Gastrocnemius medialis (tissue), 4 donors: Measurements from ENCODE around the gene RNF220. TPM values are rescaled to one million over a fixed set of nuclear protein-coding genes. Genes with fewer than 3 reads are reported as not detected.

ENCODE experiments used
- ATAC-seq, 2 donors: fragments of 150-250 bp; one replicate each; pipeline ENCODE4 v1.9.1; 2016
- DNase-seq, 2 donors: peaks; one replicate each; pipeline ENCODE4 v3.0.0-alpha.2; 2019
- H3K27ac ChIP-seq, 4 donors: fragments of 200-600 bp; sonication (generic); 1 replicate in 1 of 4; 2 replicates in 3 of 4; pipeline ENCODE4 v1.5.1; 2016 to 2018; ENCODE audit warnings: mild to moderate bottlenecking in 2 of 4, moderate library complexity in 1 of 4
- H3K27me3 ChIP-seq, 3 donors: fragments of 200-600 bp; sonication (generic) in 2 of 3; 1 replicate in 1 of 3; 2 replicates in 2 of 3; pipeline versions ENCODE4 v1.5.1 to v1.6.0; 2016 to 2019; ENCODE audit warnings: mild to moderate bottlenecking in 1 of 3, moderate library complexity in 1 of 3
- H3K36me3 ChIP-seq, 2 donors: fragments of 200-600 bp; sonication (generic) in 1 of 2; one replicate each; pipeline ENCODE4 v1.5.1; 2017 to 2018
- H3K4me1 ChIP-seq, 2 donors: fragments of 200-600 bp; sonication (generic) in 1 of 2; one replicate each; pipeline ENCODE4 v1.5.1; 2016 to 2017; ENCODE audit warnings: mild to moderate bottlenecking in 2 of 2
- H3K4me3 ChIP-seq, 4 donors: fragments of 200-600 bp; sonication (generic) in 3 of 4; 1 replicate in 1 of 4; 2 replicates in 3 of 4; pipeline ENCODE4 v1.5.1; 2016 to 2019; ENCODE audit warnings: mild to moderate bottlenecking in 2 of 4
- H3K9me3 ChIP-seq, 3 donors: fragments of 200-600 bp; sonication (generic) in 2 of 3; 1 replicate in 1 of 3; 2 replicates in 2 of 3; pipeline ENCODE4 v1.5.1; 2016 to 2019
- POLR2A ChIP-seq, 2 donors: fragments of 450-650 bp; IDR thresholded peaks; one replicate each; pipeline ENCODE4 v1.6.1; 2017; ENCODE audit warnings: antibody characterized with exemption in 2 of 2, mild to moderate bottlenecking in 2 of 2, moderate library complexity in 2 of 2
- in situ Hi-C, 4 donors: fragments of 200-750 bp; cut with MboI; loops; one replicate each; pipeline versions ENCODE4 v1.15.0 to v1.8.0; 2017; ENCODE audit warnings: low sequenced_read_pairs in 4 of 4
- intact Hi-C: fragments of 100-400 bp; cut with DNase I; formaldehyde crosslinking; loops from one replicate; pipeline ENCODE4 v1.15.1; 2023; ENCODE audit warnings: low total_unique reads
- total RNA-seq, 4 donors: library from RNA; depleted of rRNA; stranded (reverse); fragments of >200 nt; gene quantifications; one replicate each; pipeline versions ENCODE4 v1.1.0 to v1.2.3, GENCODE V29; 2016
- TF ChIP-seq, protein P1 (sequence below), 5 experiments: fragments of 450-650 bp in 3 of 5; fragments of 200-600 bp in 2 of 5; sonication (generic) in 2 of 5; IDR thresholded peaks in 4 of 5; conservative IDR thresholded peaks in 1 of 5; 1 replicate in 4 of 5; 2 replicates in 1 of 5; pipeline ENCODE4 v1.5.1; 2016 to 2019; ENCODE audit warnings: antibody characterized with exemption in 5 of 5, mild to moderate bottlenecking in 3 of 5, moderate library complexity in 3 of 5

RNF220 gene
- total RNA-seq, 4 donors from 2014 or later, result 91.2 to 172 (median 128) TPM

DNA sequence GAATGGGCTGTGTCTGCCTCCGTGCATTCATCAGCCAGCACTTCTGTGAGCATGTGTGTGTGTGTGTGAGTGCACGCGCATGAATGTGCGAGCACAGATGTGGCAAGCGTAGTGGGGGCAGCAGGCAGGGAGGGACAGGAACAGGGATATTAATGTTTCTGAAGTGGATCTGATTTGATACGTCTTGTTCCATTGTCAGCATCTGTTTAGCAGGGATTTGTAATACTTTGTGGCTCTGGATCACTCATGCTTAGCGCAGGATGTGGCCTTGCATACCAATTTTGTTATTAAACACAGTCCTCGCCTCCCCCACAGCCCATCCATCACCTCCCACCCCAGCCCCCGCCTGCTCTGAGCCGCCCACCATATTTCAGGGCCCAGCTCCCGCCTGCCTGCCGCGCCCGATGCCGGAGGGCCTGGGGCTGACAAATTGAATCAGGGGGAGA is 216.8 kb downstream of the RNF220 start:
- TF ChIP-seq, protein P1, sequence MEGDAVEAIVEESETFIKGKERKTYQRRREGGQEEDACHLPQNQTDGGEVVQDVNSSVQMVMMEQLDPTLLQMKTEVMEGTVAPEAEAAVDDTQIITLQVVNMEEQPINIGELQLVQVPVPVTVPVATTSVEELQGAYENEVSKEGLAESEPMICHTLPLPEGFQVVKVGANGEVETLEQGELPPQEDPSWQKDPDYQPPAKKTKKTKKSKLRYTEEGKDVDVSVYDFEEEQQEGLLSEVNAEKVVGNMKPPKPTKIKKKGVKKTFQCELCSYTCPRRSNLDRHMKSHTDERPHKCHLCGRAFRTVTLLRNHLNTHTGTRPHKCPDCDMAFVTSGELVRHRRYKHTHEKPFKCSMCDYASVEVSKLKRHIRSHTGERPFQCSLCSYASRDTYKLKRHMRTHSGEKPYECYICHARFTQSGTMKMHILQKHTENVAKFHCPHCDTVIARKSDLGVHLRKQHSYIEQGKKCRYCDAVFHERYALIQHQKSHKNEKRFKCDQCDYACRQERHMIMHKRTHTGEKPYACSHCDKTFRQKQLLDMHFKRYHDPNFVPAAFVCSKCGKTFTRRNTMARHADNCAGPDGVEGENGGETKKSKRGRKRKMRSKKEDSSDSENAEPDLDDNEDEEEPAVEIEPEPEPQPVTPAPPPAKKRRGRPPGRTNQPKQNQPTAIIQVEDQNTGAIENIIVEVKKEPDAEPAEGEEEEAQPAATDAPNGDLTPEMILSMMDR (IDR thresholded peaks at IDR 0.05 in 4 of 5, conservative IDR thresholded peaks at IDR 0.05 in 1 of 5), result no peak
- TF ChIP-seq POLR2A (IDR thresholded peaks at IDR 0.05), result no peak
- in situ Hi-C loops, result no loop called here

GRCh38 chr1:44624268-44624901 is 219.3 kb downstream of the RNF220 start:
- Histone ChIP-seq H3K9me3 (no peaks in the 10 kb centered on the region), H3K27ac (no peak overlapping the region), H3K4me1 (peaks cover 0 to 7% of the 10 kb centered on the region in 2 donors), H3K36me3 (no peaks in the 10 kb centered on the region), H3K4me3 (no peak overlapping the region), H3K27me3 (no peaks in the 10 kb centered on the region)
- TF ChIP-seq, protein P1 (IDR thresholded peaks at IDR 0.05 in 4 of 5, conservative IDR thresholded peaks at IDR 0.05 in 1 of 5), result no peak
- TF ChIP-seq POLR2A (IDR thresholded peaks at IDR 0.05), result no peak
- ATAC-seq (peak in 1 of 2 donors; percentile 18), DNase-seq (no peak)
- intact Hi-C loops, result no loop called here
- in situ Hi-C loops, result no loop called here

More for the DNA sequence above, 216.8 kb downstream of the RNF220 start:
- Histone ChIP-seq H3K4me1 (peaks cover 0 to 7% of the 10 kb centered on the region in 2 donors), H3K27ac (no peak overlapping the region), H3K9me3 (no peaks in the 10 kb centered on the region), H3K27me3 (peaks cover 5 to 6% (median 6%) of the 10 kb centered on the region in 3 donors), H3K4me3 (no peak overlapping the region), H3K36me3 (no peaks in the 10 kb centered on the region)
- ATAC-seq (no peak), DNase-seq (no peak)
- intact Hi-C loops, result no loop called here

GRCh38 chr1:44625348-44625747 is 220.3 kb downstream of the RNF220 start:
- H3K27ac ChIP-seq, result no peak overlapping the region
- H3K27me3 ChIP-seq, result no peaks in the 10 kb centered on the region
- H3K36me3 ChIP-seq, result no peaks in the 10 kb centered on the region
- H3K4me3 ChIP-seq, result no peak overlapping the region
- H3K4me1 ChIP-seq, result peaks cover 0 to 7% of the 10 kb centered on the region in 2 donors
- in situ Hi-C loops, result no loop called here
- H3K9me3 ChIP-seq, result no peaks in the 10 kb centered on the region
- ATAC-seq (no peak), DNase-seq (no peak)
- intact Hi-C loops, result no loop called here
- TF ChIP-seq, protein P1 (IDR thresholded peaks at IDR 0.05 in 4 of 5, conservative IDR thresholded peaks at IDR 0.05 in 1 of 5), result no peak
- TF ChIP-seq POLR2A (IDR thresholded peaks at IDR 0.05), result no peak

DNA sequence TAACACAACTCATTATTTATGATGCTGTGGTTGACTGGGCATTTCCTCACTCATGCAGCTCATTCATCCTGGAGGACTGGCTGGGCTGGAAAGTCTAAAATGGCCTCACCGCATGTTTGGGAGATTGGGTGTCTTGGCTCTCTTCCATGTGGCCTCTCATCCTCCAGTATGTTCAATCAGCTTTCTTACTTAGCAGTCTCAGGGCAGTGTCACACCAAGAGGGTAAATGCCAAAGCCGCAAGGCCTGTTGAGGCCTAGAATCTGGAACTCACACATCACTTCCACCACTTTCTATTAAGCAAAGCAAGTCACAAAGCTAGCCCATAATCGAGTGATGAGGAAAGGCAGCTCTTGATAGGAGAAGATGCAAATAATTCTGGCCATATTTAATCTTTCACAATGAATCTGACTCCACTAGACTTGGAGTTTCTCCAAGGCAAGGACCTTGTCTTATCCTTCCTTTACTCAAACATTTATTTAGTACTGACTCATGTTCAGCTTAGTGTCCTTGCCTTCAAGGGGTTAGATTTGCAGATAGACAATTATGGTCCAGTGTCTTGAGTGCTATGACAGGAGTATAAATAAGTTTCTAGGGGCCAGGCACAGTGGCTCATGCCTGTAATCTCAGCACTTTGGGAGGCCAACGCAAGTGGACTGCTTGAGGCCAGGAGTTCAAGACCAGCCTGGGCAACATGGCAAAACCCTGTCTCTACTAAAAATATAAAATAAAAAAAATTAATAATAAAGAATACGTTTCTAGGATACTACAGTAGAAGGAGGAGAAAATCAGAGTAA is 224.1 kb downstream of the RNF220 start:
- ATAC-seq (no peak), DNase-seq (no peak)
- H3K9me3 ChIP-seq, result no peaks in the 10 kb centered on the region
- no peak overlapping the region for H3K27ac ChIP-seq
- no peaks in the 10 kb centered on the region for H3K27me3 ChIP-seq
- in situ Hi-C loops, result no loop called here
- TF ChIP-seq POLR2A (IDR thresholded peaks at IDR 0.05), result no peak
- TF ChIP-seq, protein P1 (IDR thresholded peaks at IDR 0.05 in 4 of 5, conservative IDR thresholded peaks at IDR 0.05 in 1 of 5), result no peak
- peaks cover 0 to 3% of the 10 kb centered on the region in 2 donors for H3K36me3 ChIP-seq
- intact Hi-C loops, result no loop called here
- H3K4me1 ChIP-seq, result peaks cover 20 to 21% of the 10 kb centered on the region in 2 donors
- no peak overlapping the region for H3K4me3 ChIP-seq
